Epithelial cell of proximal tubule (primary cell): Measurements from ENCODE around the gene MGA. TPM values are rescaled to one million over a fixed set of nuclear protein-coding genes. Genes with fewer than 3 reads are reported as not detected.

Experiments
- DNase-seq: peaks from one replicate; pipeline ENCODE4 v3.0.0-alpha.2; 2011; ENCODE audit warnings: low read depth
- H3K4me3 ChIP-seq: 2 replicates; pipeline ENCODE4 v1.5.1; 2011; ENCODE audit warnings: low read depth, mild to moderate bottlenecking, low read length
- total RNA-seq: library from RNA; depleted of rRNA; stranded (reverse); fragments of >200 nt; gene quantifications from 2 replicates; pipeline ENCODE4 v1.2.3, GENCODE V29; 2015
- TF ChIP-seq, protein P1 (sequence below): conservative IDR thresholded peaks from 2 replicates; pipeline ENCODE4 v1.5.1; 2012; ENCODE audit warnings: low read depth, mild to moderate bottlenecking, low read length

The MGA gene
- total RNA-seq, 1 donor from 2014 or later, result 20.8 TPM

DNA sequence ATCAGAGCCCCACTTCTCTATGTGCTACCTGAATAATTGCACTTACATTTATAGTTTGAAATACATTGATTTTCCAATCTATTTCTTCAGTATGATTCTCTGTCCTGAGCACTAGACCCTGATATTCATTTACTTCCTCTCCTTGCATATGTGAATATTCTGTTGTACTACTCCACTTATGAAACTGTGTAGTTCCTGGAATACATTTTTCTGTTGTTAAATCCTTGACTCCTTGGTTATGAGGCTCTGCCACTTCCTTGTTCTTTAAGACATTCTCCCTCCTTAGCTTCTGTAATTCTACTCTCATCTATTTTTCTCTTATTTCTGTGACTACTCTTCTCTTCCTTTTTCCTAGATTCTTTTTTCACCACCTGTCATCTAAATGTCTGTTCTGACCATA lies 12.9 kb upstream of the MGA start:
- H3K4me3 ChIP-seq, result no peak overlapping the region
- no peak for DNase-seq
- TF ChIP-seq, protein P1, sequence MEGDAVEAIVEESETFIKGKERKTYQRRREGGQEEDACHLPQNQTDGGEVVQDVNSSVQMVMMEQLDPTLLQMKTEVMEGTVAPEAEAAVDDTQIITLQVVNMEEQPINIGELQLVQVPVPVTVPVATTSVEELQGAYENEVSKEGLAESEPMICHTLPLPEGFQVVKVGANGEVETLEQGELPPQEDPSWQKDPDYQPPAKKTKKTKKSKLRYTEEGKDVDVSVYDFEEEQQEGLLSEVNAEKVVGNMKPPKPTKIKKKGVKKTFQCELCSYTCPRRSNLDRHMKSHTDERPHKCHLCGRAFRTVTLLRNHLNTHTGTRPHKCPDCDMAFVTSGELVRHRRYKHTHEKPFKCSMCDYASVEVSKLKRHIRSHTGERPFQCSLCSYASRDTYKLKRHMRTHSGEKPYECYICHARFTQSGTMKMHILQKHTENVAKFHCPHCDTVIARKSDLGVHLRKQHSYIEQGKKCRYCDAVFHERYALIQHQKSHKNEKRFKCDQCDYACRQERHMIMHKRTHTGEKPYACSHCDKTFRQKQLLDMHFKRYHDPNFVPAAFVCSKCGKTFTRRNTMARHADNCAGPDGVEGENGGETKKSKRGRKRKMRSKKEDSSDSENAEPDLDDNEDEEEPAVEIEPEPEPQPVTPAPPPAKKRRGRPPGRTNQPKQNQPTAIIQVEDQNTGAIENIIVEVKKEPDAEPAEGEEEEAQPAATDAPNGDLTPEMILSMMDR, result no peak

DNA sequence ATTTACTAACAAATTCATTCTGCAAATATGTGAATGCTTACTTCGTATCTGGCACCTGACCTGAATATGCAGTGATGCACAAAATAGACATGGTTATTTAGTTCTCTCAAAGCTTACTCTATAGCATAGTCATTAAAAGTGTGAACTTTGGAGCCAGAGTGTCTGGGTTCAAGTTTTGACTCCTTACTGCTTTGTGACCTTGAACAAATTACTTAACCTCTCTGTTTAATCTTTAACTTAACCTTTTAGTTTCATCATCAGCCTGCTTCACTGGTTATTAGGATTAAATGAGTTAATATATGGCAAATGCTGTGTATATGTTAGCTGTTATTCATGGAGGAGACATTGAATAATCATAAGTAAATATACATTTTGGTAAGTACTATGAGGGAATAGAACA lies 12.1 kb upstream of the MGA start:
- H3K4me3 ChIP-seq, result no peak overlapping the region
- peak; percentile 61 for DNase-seq
- TF ChIP-seq, protein P1, result no peak

DNA sequence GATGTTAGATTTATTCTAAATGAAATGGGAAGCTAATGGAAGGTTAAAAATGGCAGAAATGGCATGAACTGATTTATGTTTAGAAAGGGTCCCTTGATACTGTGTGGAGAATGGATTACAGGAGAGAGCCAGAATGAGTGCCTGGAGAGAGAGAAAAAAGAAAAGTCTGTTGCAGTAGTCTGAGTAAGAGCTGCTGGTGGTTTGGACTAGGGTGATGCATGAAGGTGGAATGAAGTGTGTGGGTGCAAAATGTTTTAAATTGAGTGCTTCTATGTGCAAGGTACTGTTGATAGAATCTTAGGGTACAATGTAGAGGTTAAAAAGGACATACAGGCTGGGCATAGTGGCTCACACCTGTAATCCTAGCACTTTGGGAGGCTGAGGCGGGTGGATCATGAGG lies 11.4 kb upstream of the MGA start:
- TF ChIP-seq, protein P1, result no peak
- H3K4me3 ChIP-seq, result no peak overlapping the region
- DNase-seq, result no peak

DNA sequence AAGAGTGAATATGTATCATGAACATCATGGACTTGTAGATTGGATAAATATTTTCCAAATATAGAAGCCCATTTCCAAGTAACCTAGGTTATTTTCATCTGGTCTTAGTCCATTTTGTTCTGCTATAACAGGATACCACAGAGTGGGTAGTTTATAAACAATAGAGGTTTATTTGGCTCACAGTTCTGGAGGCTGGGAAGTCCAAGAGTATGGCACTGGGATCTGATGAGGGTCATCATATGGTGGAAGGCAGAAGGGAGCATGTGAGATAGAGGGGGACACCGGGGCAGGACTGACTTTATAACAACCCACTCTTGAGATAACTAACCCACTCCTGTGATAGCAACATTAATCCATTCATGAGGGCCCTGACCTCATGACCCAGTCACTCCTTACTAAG lies 9.4 kb upstream of the MGA start:
- TF ChIP-seq, protein P1, result no peak
- DNase-seq, result no peak
- H3K4me3 ChIP-seq, result no peak overlapping the region

DNA sequence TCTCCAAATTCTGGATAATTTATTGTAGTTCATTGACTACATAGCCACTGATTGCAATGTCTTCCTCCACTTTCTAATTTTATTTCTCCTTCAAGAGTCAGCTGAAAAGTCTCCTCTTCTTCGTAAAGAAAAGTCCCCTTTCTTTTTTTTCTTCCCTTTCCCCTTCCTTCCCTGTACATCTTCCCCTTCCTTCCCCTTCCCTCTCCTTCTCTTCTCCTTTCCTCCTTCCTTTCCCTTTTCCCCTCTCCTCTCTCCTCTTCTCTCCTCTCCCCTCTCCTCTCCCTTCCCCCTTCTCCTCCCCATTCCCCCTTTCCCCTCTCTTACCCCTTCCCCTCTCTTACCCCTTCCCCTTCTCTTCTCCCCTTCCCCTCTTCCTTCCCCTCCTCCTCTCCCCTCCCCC lies 8.8 kb upstream of the MGA start:
- no peak overlapping the region for H3K4me3 ChIP-seq
- no peak for DNase-seq
- TF ChIP-seq, protein P1, result no peak

DNA sequence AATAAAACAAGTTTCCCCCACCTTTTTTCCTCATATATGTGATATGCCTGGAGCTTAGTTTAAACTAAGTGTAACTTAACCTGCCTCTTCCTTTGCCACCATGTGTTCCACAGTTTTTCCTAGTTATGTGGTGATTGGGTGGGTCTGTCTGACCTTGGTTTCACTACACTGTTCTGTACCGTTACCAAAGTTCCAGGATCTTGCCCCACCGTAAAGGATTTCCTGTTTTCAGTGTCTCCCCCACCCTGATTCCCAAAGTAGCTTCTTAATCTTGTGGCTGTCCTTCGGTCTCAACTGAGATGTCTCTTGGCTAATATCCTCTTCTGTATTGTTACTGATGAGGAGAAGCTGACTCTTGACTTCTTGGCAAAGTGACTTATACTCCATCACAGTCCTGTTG lies 6.4 kb upstream of the MGA start:
- TF ChIP-seq, protein P1, result no peak
- DNase-seq, result no peak
- no peak overlapping the region for H3K4me3 ChIP-seq

DNA sequence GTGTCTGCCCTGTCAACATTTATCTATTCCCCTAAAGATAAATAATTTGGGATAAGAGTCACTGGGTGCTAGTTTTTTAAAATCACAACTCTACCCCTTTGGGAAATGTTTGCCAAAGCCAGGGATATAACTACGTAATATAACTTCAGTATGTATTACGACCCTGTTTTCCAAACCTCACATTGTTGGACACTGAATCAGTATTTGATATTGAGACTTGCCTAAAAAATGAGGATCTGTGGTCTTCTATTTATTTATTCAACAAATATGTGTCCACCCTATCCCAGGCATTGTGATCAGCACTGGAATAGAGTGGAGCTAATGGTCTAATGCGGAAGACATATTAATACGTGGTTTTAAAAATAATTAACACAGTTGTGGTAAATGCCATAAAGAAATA lies 4.5 kb upstream of the MGA start:
- no peak overlapping the region for H3K4me3 ChIP-seq
- TF ChIP-seq, protein P1, result no peak
- no peak for DNase-seq
